Liver (tissue), 9 donors: ENCODE results near the gene SLIT1. TPM values are rescaled to one million over a fixed set of nuclear protein-coding genes. Genes with fewer than 3 reads are reported as not detected.

ENCODE experiments used
- DNase-seq: peaks from one replicate; pipeline ENCODE4 v3.0.0-alpha.2; 2017; ENCODE audit warnings: low spot score
- H3K27ac ChIP-seq, 2 donors: one replicate each; pipeline ENCODE4 v1.7.0; 2013; ENCODE audit warnings: inconsistent platforms in 2 of 2, low read length in 2 of 2, control low read depth in 1 of 2, low read depth in 1 of 2, mild to moderate bottlenecking in 1 of 2
- H3K27me3 ChIP-seq, 4 donors: one replicate each; pipeline versions ENCODE4 v1.6.1 to v1.7.0; 2013; ENCODE audit warnings: low read length in 3 of 4, inconsistent platforms in 1 of 4, mild to moderate bottlenecking in 1 of 4, moderate library complexity in 1 of 4; ENCODE audit not compliant: control insufficient read depth in 4 of 4, insufficient read depth in 4 of 4
- H3K36me3 ChIP-seq, 4 donors: one replicate each; pipeline versions ENCODE4 v1.6.1 to v1.7.0; 2013; ENCODE audit warnings: low read length in 3 of 4, mild to moderate bottlenecking in 3 of 4, low read depth in 1 of 4, moderate library complexity in 1 of 4; ENCODE audit not compliant: control insufficient read depth in 4 of 4, insufficient read depth in 3 of 4
- H3K4me1 ChIP-seq, 4 donors: one replicate each; pipeline versions ENCODE4 v1.6.1 to v1.7.0; 2013; ENCODE audit warnings: low read length in 3 of 4, mild to moderate bottlenecking in 3 of 4, moderate library complexity in 1 of 4; ENCODE audit not compliant: control insufficient read depth in 4 of 4, insufficient read depth in 4 of 4
- H3K4me3 ChIP-seq, 3 donors: one replicate each; pipeline versions ENCODE4 v1.6.1 to v1.7.0; 2013; ENCODE audit warnings: low read length in 3 of 3, control low read depth in 1 of 3, low read depth in 1 of 3, mild to moderate bottlenecking in 1 of 3
- H3K9ac ChIP-seq, 2 donors: one replicate each; pipeline ENCODE4 v1.7.0; 2013; ENCODE audit warnings: low read length in 2 of 2, mild to moderate bottlenecking in 2 of 2, moderate library complexity in 2 of 2, control low read depth in 1 of 2, low read depth in 1 of 2
- H3K9me3 ChIP-seq, 4 donors: one replicate each; pipeline versions ENCODE4 v1.6.1 to v1.7.0; 2013; ENCODE audit warnings: low read length in 3 of 4; ENCODE audit not compliant: control insufficient read depth in 4 of 4
- EGR1 ChIP-seq, 2 donors: IDR thresholded peaks; 2 replicates each; pipeline ENCODE4 v1.6.1; 2016 to 2018; ENCODE audit warnings: antibody characterized with exemption in 2 of 2, low read depth in 2 of 2
- FOXA2 ChIP-seq: IDR thresholded peaks from 2 replicates; pipeline ENCODE4 v1.6.1; 2016; ENCODE audit warnings: antibody characterized with exemption
- GABPA ChIP-seq, 2 donors: IDR thresholded peaks in 1 of 2; conservative IDR thresholded peaks in 1 of 2; 2 replicates each; pipeline ENCODE4 v1.6.1; 2016; ENCODE audit warnings: antibody characterized with exemption in 2 of 2, mild to moderate bottlenecking in 1 of 2, moderate library complexity in 1 of 2
- HNF4G ChIP-seq: IDR thresholded peaks from 2 replicates; pipeline ENCODE4 v1.6.1; 2016; ENCODE audit warnings: antibody characterized with exemption
- JUND ChIP-seq, 2 donors: IDR thresholded peaks; 2 replicates each; pipeline ENCODE4 v1.6.1; 2016; ENCODE audit warnings: antibody characterized with exemption in 2 of 2
- NR2F2 ChIP-seq: IDR thresholded peaks from 2 replicates; pipeline ENCODE4 v1.6.1; 2016; ENCODE audit warnings: antibody characterized with exemption
- RAD21 ChIP-seq, 2 donors: IDR thresholded peaks; 2 replicates each; pipeline ENCODE4 v1.6.1; 2016; ENCODE audit warnings: antibody characterized with exemption in 2 of 2, mild to moderate bottlenecking in 2 of 2
- RXRA ChIP-seq, 2 donors: IDR thresholded peaks; 2 replicates each; pipeline ENCODE4 v1.6.1; 2017 to 2018; ENCODE audit warnings: antibody characterized with exemption in 2 of 2, mild to moderate bottlenecking in 1 of 2
- SP1 ChIP-seq: IDR thresholded peaks from 2 replicates; pipeline ENCODE4 v1.6.1; 2018; ENCODE audit warnings: antibody characterized with exemption, mild to moderate bottlenecking
- TAF1 ChIP-seq: conservative IDR thresholded peaks from 2 replicates; pipeline ENCODE4 v1.6.1; 2016; ENCODE audit warnings: antibody characterized with exemption, mild to moderate bottlenecking
- YY1 ChIP-seq: IDR thresholded peaks from 2 replicates; pipeline ENCODE4 v1.6.1; 2016; ENCODE audit warnings: antibody characterized with exemption, mild to moderate bottlenecking
- WGBS: extraction: QIAGEN DNeasy Blood & Tissue Kit; methylation state at CpG from one replicate; pipeline ENCODE4 v1.1.7; 2013; 5-methylcytosine and 5-hydroxymethylcytosine counted together
- polyA plus RNA-seq, 2 donors: library from polyadenylated mRNA; stranded (reverse) in 1 of 2; unstranded in 1 of 2; fragments of 200-250 nt in 1 of 2; fragments of >200 nt in 1 of 2; fragmentation: Nextera tagmentation in 1 of 2; extraction: Ambion mirVana in 1 of 2; gene quantifications; one replicate each; pipeline versions ENCODE4 v1.2.1 to v1.2.3, GENCODE V29; 2013 to 2015
- total RNA-seq, 2 donors: library from RNA; depleted of rRNA; stranded (reverse); fragments of >200 nt; gene quantifications; one replicate each; pipeline ENCODE4 v1.2.3, GENCODE V29; 2014
- TF ChIP-seq, protein P1 (sequence below): fragments of 150-350 bp; IDR thresholded peaks from 2 replicates; pipeline ENCODE4 v1.5.1; 2017; ENCODE audit warnings: improper control_type of control experiment, low read depth, low read length; ENCODE audit not compliant: missing input control
- TF ChIP-seq, protein P2 (sequence below): IDR thresholded peaks from 2 replicates; pipeline ENCODE4 v1.6.1; 2016; ENCODE audit warnings: antibody characterized with exemption
- TF ChIP-seq, protein P3 (sequence below): IDR thresholded peaks from 2 replicates; pipeline ENCODE4 v1.6.1; 2016; ENCODE audit warnings: antibody characterized with exemption
- TF ChIP-seq, protein P4 (sequence below): IDR thresholded peaks from 2 replicates; pipeline ENCODE4 v1.6.1; 2016; ENCODE audit warnings: antibody characterized with exemption
- donor health status: healthy.
- donor health status: healthy.
- donor health status: healthy.
- donor health status: healthy.
- donor health status: healthy.

The SLIT1 gene
- total and polyA plus RNA-seq, 4 donors, result under 0.01 to 0.14 (median 0.06) TPM

DNA sequence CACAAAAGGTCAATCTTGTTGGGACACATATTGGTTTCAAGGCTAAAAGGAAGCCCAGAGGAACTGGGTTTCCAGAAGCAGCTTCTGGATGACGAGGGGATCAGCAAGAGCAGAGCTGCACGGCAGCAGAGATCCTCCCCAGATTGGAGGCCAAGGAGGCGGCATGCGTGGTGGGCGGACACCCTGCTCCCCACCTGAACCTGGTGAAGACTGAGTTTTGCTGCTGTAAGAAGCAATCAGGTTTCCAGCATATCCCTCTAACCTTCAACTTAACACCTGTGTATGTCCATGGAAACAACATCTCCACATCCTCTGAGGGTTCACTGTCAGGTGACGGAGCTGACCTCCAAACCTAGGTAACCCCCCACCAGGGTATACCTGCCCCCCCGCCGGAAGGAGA lies 35.1 kb downstream of the SLIT1 start:
- H3K36me3 ChIP-seq, result no peaks in the 10 kb centered on the region
- no peak overlapping the region for H3K27ac ChIP-seq
- no peaks in the 10 kb centered on the region for H3K27me3 ChIP-seq
- H3K9ac ChIP-seq, result no peak overlapping the region
- no peaks in the 10 kb centered on the region for H3K4me1 ChIP-seq
- TF ChIP-seq YY1 (no peak), RXRA (IDR thresholded peaks at IDR 0.05) (no peak), HNF4G (no peak), NR2F2 (no peak), TAF1 (no peak), JUND (IDR thresholded peaks at IDR 0.05) (no peak), GABPA (IDR thresholded peaks at IDR 0.05 in 1 of 2, conservative IDR thresholded peaks at IDR 0.05 in 1 of 2) (no peak), EGR1 (IDR thresholded peaks at IDR 0.05; ENCODE audit: low read depth in 2 of 2) (no peak)
- TF ChIP-seq, protein P1, sequence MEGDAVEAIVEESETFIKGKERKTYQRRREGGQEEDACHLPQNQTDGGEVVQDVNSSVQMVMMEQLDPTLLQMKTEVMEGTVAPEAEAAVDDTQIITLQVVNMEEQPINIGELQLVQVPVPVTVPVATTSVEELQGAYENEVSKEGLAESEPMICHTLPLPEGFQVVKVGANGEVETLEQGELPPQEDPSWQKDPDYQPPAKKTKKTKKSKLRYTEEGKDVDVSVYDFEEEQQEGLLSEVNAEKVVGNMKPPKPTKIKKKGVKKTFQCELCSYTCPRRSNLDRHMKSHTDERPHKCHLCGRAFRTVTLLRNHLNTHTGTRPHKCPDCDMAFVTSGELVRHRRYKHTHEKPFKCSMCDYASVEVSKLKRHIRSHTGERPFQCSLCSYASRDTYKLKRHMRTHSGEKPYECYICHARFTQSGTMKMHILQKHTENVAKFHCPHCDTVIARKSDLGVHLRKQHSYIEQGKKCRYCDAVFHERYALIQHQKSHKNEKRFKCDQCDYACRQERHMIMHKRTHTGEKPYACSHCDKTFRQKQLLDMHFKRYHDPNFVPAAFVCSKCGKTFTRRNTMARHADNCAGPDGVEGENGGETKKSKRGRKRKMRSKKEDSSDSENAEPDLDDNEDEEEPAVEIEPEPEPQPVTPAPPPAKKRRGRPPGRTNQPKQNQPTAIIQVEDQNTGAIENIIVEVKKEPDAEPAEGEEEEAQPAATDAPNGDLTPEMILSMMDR, result no peak
- TF ChIP-seq, protein P2, sequence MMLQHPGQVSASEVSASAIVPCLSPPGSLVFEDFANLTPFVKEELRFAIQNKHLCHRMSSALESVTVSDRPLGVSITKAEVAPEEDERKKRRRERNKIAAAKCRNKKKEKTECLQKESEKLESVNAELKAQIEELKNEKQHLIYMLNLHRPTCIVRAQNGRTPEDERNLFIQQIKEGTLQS, result no peak
- DNase-seq, result no peak
- WGBS, result 70% methylated on average over 8 of the region's 8 CpGs
- H3K4me3 ChIP-seq, result no peak overlapping the region
- H3K9me3 ChIP-seq, result no peaks in the 10 kb centered on the region

DNA sequence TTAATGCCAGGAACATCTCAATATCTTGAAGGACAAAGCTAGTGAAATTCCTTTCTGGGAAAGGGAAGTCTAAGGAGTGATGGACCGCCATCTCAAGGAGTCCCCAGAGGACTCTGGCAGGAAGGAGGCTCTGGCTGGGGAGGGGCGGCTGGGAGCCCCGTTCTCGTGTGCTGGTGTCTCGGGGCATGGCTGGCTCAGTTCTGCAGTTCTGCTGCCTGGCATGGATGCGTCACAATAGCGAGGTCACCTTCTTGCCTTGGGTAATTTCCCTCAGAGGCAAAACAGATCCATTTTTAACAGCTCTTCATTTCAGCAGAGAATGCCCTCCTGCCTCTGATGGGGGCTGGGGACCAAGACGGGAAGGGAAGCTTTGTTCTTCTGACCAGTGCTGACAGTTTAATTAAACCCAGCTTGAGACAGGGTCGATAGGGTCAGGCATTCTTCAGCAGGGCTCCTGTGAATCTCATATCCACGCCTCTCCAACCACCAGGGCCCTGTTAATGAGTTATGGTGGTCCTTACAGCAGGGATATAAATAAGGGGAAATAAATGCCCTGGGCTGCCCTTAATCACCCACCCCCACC lies 35.7 kb downstream of the SLIT1 start:
- no peak for DNase-seq
- WGBS, result 59% methylated on average over 10 of the region's 10 CpGs
- no peaks in the 10 kb centered on the region for H3K4me1 ChIP-seq
- no peak overlapping the region for H3K9ac ChIP-seq
- no peaks in the 10 kb centered on the region for H3K36me3 ChIP-seq
- H3K27me3 ChIP-seq, result no peaks in the 10 kb centered on the region
- H3K27ac ChIP-seq, result no peak overlapping the region
- H3K4me3 ChIP-seq, result no peak overlapping the region
- H3K9me3 ChIP-seq, result no peaks in the 10 kb centered on the region
- no peak for TF ChIP-seq FOXA2
- TF ChIP-seq SP1, result no peak
- TF ChIP-seq GABPA (IDR thresholded peaks at IDR 0.05 in 1 of 2, conservative IDR thresholded peaks at IDR 0.05 in 1 of 2), result no peak
- TF ChIP-seq EGR1 (IDR thresholded peaks at IDR 0.05; ENCODE audit: low read depth in 2 of 2), result no peak
- TF ChIP-seq, protein P3, sequence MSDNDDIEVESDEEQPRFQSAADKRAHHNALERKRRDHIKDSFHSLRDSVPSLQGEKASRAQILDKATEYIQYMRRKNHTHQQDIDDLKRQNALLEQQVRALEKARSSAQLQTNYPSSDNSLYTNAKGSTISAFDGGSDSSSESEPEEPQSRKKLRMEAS, result no peak
- TF ChIP-seq JUND (IDR thresholded peaks at IDR 0.05), result no peak
- TF ChIP-seq, protein P4, sequence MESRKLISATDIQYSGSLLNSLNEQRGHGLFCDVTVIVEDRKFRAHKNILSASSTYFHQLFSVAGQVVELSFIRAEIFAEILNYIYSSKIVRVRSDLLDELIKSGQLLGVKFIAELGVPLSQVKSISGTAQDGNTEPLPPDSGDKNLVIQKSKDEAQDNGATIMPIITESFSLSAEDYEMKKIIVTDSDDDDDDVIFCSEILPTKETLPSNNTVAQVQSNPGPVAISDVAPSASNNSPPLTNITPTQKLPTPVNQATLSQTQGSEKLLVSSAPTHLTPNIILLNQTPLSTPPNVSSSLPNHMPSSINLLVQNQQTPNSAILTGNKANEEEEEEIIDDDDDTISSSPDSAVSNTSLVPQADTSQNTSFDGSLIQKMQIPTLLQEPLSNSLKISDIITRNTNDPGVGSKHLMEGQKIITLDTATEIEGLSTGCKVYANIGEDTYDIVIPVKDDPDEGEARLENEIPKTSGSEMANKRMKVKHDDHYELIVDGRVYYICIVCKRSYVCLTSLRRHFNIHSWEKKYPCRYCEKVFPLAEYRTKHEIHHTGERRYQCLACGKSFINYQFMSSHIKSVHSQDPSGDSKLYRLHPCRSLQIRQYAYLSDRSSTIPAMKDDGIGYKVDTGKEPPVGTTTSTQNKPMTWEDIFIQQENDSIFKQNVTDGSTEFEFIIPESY, result no peak
- TF ChIP-seq TAF1, result no peak
- TF ChIP-seq RAD21 (IDR thresholded peaks at IDR 0.05), result no peak
- TF ChIP-seq RXRA (IDR thresholded peaks at IDR 0.05), result no peak
- TF ChIP-seq, protein P1, result no peak
- no peak for TF ChIP-seq YY1
